ENCODE results near the gene CTCFL. TPM values are rescaled to one million over a fixed set of nuclear protein-coding genes. Genes with fewer than 3 reads are reported as not detected.
"Not testable (repeated sequence)": the region's sequence is repeated elsewhere in the genome, so short reads cannot be mapped to it uniquely, and the experiment has no call there.

CTCFL gene
- total RNA-seq, 4 donors from 2014 or later, result 0.14 TPM; not detected in 3

DNA sequence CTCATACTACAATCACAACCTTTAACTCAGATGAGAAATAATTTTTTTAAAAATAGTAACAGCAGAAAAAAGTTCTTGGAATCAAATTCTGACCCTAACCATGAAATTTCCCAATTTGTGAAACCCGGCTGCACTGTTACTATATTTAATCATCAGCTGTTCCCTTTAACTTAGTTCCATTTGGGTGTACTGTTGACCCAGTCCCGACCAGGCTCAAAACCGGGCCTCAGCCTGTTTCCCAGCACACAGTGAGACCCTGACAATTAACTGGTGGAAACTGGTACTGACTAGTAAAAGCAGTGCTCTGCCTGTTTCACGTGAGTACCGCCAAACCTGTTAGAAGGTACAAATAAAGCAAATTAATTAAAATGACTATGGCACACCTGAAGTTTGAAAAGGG is 7.0 kb downstream of the CTCFL start:
- WGBS, 2 donors (ENCODE audit: low coverage in 1 of 2), result 84 to 90% methylated on average over 5 of the region's 5 CpGs
- Histone ChIP-seq H3K4me1 (peaks cover 0 to 22% (median 3%) of the 10 kb centered on the region in 4 donors), H3K27me3 (no peaks in the 10 kb centered on the region), H3K4me3 (no peak overlapping the region), H3K9me3 (no peaks in the 10 kb centered on the region), H3K36me3 (no peaks in the 10 kb centered on the region), H3K27ac (no peak overlapping the region)
- in situ Hi-C loops (cut with MboI; ENCODE audit: low pct_ligation_motif_present in 1 of 4, low pct_unique_long_range_greater_than_20kb in 1 of 4, low sequenced_read_pairs in 3 of 4) (loop anchor here (5.0 to 25.0 kb wide), 4 partner anchors 74 to 697 kb away; no protein-coding TSS in a partner anchor), intact Hi-C loops (cut with DNase I; ENCODE audit: low total_unique reads) (no loop called here)
- TF ChIP-seq POLR2A (IDR thresholded peaks at IDR 0.05) (no peak), POLR2AphosphoS5 (IDR thresholded peaks at IDR 0.05) (no peak), EP300 (IDR thresholded peaks at IDR 0.05; ENCODE audit: low read depth) (no peak)
- TF ChIP-seq, protein P1, sequence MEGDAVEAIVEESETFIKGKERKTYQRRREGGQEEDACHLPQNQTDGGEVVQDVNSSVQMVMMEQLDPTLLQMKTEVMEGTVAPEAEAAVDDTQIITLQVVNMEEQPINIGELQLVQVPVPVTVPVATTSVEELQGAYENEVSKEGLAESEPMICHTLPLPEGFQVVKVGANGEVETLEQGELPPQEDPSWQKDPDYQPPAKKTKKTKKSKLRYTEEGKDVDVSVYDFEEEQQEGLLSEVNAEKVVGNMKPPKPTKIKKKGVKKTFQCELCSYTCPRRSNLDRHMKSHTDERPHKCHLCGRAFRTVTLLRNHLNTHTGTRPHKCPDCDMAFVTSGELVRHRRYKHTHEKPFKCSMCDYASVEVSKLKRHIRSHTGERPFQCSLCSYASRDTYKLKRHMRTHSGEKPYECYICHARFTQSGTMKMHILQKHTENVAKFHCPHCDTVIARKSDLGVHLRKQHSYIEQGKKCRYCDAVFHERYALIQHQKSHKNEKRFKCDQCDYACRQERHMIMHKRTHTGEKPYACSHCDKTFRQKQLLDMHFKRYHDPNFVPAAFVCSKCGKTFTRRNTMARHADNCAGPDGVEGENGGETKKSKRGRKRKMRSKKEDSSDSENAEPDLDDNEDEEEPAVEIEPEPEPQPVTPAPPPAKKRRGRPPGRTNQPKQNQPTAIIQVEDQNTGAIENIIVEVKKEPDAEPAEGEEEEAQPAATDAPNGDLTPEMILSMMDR (IDR thresholded peaks at IDR 0.05), result no peak
- no peak for DNase-seq

GRCh38 chr20:57514273-57514751 is 10.6 kb downstream of the CTCFL start:
- TF ChIP-seq, protein P1 (IDR thresholded peaks at IDR 0.05), result peak; percentile 73 to 95 (median 75)
- peak in 1 of 3 donors; percentile 34 for TF ChIP-seq POLR2AphosphoS5 (IDR thresholded peaks at IDR 0.05)
- TF ChIP-seq EP300 (IDR thresholded peaks at IDR 0.05; ENCODE audit: low read depth), result no peak
- in situ Hi-C loops (cut with MboI; ENCODE audit: low pct_ligation_motif_present in 1 of 4, low pct_unique_long_range_greater_than_20kb in 1 of 4, low sequenced_read_pairs in 3 of 4) (loop anchor here (5.0 to 25.0 kb wide), 4 partner anchors 78 to 700 kb away; no protein-coding TSS in a partner anchor), intact Hi-C loops (cut with DNase I; ENCODE audit: low total_unique reads) (loop anchor here (2.0 kb wide), 1 partner anchor 80 kb away; no protein-coding TSS in a partner anchor)
- Histone ChIP-seq H3K36me3 (no peaks in the 10 kb centered on the region), H3K27me3 (no peaks in the 10 kb centered on the region), H3K9me3 (no peaks in the 10 kb centered on the region), H3K4me3 (no peak overlapping the region), H3K4me1 (peaks cover 0 to 17% (median 0%) of the 10 kb centered on the region in 4 donors), H3K27ac (no peak overlapping the region)
- peak; percentile 79 for DNase-seq
- 39% methylated on average over 17 of the region's 17 CpGs; no CpG with 5 or more reads in 1 of the 2 donors for WGBS, 2 donors (ENCODE audit: low coverage in 1 of 2)

DNA sequence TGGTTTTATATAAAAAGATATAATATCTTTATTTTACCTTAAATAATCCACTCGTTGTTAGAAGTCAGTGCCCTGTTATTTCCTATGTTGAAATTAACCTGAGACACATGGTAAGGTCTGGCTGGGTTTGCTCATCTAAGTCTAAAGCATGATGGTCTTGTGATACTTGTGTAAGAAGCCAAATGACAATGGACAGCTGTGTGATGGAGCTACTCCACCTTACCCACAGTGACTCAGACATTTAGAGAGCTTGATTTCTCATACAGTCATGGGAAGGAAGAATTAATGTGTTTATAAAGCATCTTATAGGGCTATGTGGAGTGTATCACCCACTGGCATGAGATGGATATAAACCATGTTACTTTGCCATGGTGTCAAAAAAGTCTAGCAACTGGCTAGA is 11.7 kb downstream of the CTCFL start:
- DNase-seq, result no peak
- Histone ChIP-seq H3K27me3 (no peaks in the 10 kb centered on the region), H3K4me1 (peaks cover 0 to 23% (median 0%) of the 10 kb centered on the region in 4 donors), H3K36me3 (no peaks in the 10 kb centered on the region), H3K27ac (no peak overlapping the region), H3K9me3 (no peaks in the 10 kb centered on the region), H3K4me3 (no peak overlapping the region)
- TF ChIP-seq POLR2A (IDR thresholded peaks at IDR 0.05), result no peak
- TF ChIP-seq, protein P1 (IDR thresholded peaks at IDR 0.05), result no peak
- TF ChIP-seq POLR2AphosphoS5 (IDR thresholded peaks at IDR 0.05), result no peak
- no peak for TF ChIP-seq EP300 (IDR thresholded peaks at IDR 0.05; ENCODE audit: low read depth)
- 60 to 71% methylated on average over 1 of the region's 1 CpG for WGBS, 2 donors (ENCODE audit: low coverage in 1 of 2)
- intact Hi-C loops (cut with DNase I; ENCODE audit: low total_unique reads), result no loop called here
- in situ Hi-C loops (cut with MboI; ENCODE audit: low pct_ligation_motif_present in 1 of 4, low pct_unique_long_range_greater_than_20kb in 1 of 4, low sequenced_read_pairs in 3 of 4), result loop anchor here (5.0 to 25.0 kb wide), 4 partner anchors 79 to 702 kb away; no protein-coding TSS in a partner anchor

- no peaks in the 10 kb centered on the region for H3K27me3 ChIP-seq
- no peaks in the 10 kb centered on the region for H3K36me3 ChIP-seq
- H3K4me1 ChIP-seq, result peaks cover 0 to 23% (median 0%) of the 10 kb centered on the region in 4 donors
- 57 to 94% methylated on average over 5 of the region's 5 CpGs for WGBS, 2 donors (ENCODE audit: low coverage in 1 of 2)
- no peaks in the 10 kb centered on the region for H3K9me3 ChIP-seq
- intact Hi-C loops (cut with DNase I; ENCODE audit: low total_unique reads) (no loop called here), in situ Hi-C loops (cut with MboI; ENCODE audit: low pct_ligation_motif_present in 1 of 4, low pct_unique_long_range_greater_than_20kb in 1 of 4, low sequenced_read_pairs in 3 of 4) (loop anchor here (5.0 to 25.0 kb wide), 4 partner anchors 80 to 702 kb away; no protein-coding TSS in a partner anchor)
- H3K4me3 ChIP-seq, result no peak overlapping the region
- DNase-seq, result no peak
- H3K27ac ChIP-seq, result no peak overlapping the region
- TF ChIP-seq EP300 (IDR thresholded peaks at IDR 0.05; ENCODE audit: low read depth) (no peak), POLR2AphosphoS5 (IDR thresholded peaks at IDR 0.05) (no peak), POLR2A (IDR thresholded peaks at IDR 0.05) (no peak)
- TF ChIP-seq, protein P1 (IDR thresholded peaks at IDR 0.05), result no peak
These were observed 12.5 kb downstream of the CTCFL start for GRCh38 chr20:57512432-57512831.

DNA sequence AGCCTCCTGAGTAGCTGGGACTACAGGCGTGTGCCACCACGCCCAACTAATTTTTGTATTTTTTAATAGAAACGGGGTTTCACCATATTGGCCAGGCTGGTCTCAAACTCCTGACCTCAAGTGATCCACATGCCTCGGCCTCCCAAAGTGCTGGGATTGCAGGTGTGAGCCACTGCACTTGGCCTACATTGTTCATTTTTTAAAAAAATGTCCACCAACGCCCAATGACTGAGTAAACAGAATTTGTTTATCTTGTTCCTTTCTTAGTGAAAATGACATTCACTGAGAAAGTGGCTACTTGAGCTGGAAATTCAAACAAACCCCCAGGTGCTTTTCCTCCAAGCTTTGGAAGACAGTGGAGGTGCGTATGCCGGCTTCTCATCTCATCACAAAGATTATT is 13.2 kb downstream of the CTCFL start:
- H3K27ac ChIP-seq; DNase-seq; H3K9me3 ChIP-seq; H3K27me3 ChIP-seq; intact Hi-C loops (cut with DNase I; ENCODE audit: low total_unique reads); H3K4me3 ChIP-seq; H3K36me3 ChIP-seq: not testable (repeated sequence)
- 74% methylated on average over 3 to 7 of the region's 7 CpGs for WGBS, 2 donors (ENCODE audit: low coverage in 1 of 2)
- in situ Hi-C loops (cut with MboI; ENCODE audit: low pct_ligation_motif_present in 1 of 4, low pct_unique_long_range_greater_than_20kb in 1 of 4, low sequenced_read_pairs in 3 of 4), result loop anchor here (5.0 to 25.0 kb wide), 4 partner anchors 81 to 703 kb away; no protein-coding TSS in a partner anchor
- H3K4me1 ChIP-seq, result peaks cover 0 to 23% (median 0%) of the 10 kb centered on the region in 4 donors
